GM13977 (cell line): ENCODE data around the gene DNMBP.
A peak's percentile ranks its signal among the peaks of the same experiment; 100 is the strongest.

ENCODE experiments used
- DNase-seq: peaks from one replicate; pipeline ENCODE4 v3.0.0; 2012; ENCODE audit warnings: low spot score
- CTCF ChIP-seq: IDR thresholded peaks from 2 replicates; pipeline ENCODE4 v1.5.1; 2012; ENCODE audit warnings: mild to moderate bottlenecking, control low read depth; ENCODE audit not compliant: insufficient read depth; ENCODE audit errors: extremely low read depth, missing control alignments
- in situ Hi-C: fragments of 300-500 bp; cut with MboI; formaldehyde crosslinking; loops from one replicate; pipeline ENCODE4 v1.12.0; 2022; ENCODE audit warnings: low sequenced_read_pairs, low pct_unique_long_range_greater_than_20kb, mixed read lengths, inconsistent platforms; ENCODE audit not compliant: unreplicated experiment

DNMBP gene

GRCh38 chr10:99979066-99979685 is 30.6 kb downstream of the DNMBP start:
- DNase-seq, result no peak
- no peak for TF ChIP-seq CTCF
- in situ Hi-C loops, result no loop called here

GRCh38 chr10:99977916-99978315 is 31.8 kb downstream of the DNMBP start:
- no peak for TF ChIP-seq CTCF
- DNase-seq, result no peak
- in situ Hi-C loops, result no loop called here

- DNase-seq, result no peak
- no peak for TF ChIP-seq CTCF
- in situ Hi-C loops, result no loop called here
These were observed 32.7 kb downstream of the DNMBP start for GRCh38 chr10:99976886-99977665.

- in situ Hi-C loops, result no loop called here
- no peak for TF ChIP-seq CTCF
- no peak for DNase-seq
These were observed 33.6 kb downstream of the DNMBP start for GRCh38 chr10:99975942-99976809.

GRCh38 chr10:99975106-99975829 is 34.5 kb downstream of the DNMBP start:
- DNase-seq, result peak; percentile 22
- in situ Hi-C loops, result no loop called here
- no peak for TF ChIP-seq CTCF

- no peak for DNase-seq
- peak; percentile 46 for TF ChIP-seq CTCF
- in situ Hi-C loops, result no loop called here
These were observed 36.6 kb downstream of the DNMBP start for GRCh38 chr10:99973190-99973589.
